Naive thymus-derived CD4-positive, alpha-beta T cell (primary cell): ENCODE data around the gene CLEC4M. TPM values are rescaled to one million over a fixed set of nuclear protein-coding genes. Genes with fewer than 3 reads are reported as not detected.

ENCODE experiments used
- ATAC-seq: fragments of 150-1000 bp; cut with Tn5 transposase; 2 replicates; pipeline ENCODE4 v1.10.0; 2021; ENCODE audit warnings: mild to moderate bottlenecking, moderate library complexity
- CTCF ChIA-PET: fragments of 350-600 bp; sonication (Branson Sonifier 250); formaldehyde crosslinking; loops from one replicate; lab custom pipeline; 2021; ENCODE audit warnings: antibody characterized with exemption; lab: Charles Lee
- POLR2A ChIA-PET: fragments of 350-600 bp; sonication (Branson Sonifier 250); formaldehyde crosslinking; loops from one replicate; lab custom pipeline; 2021; ENCODE audit warnings: antibody characterized with exemption, inconsistent platforms; lab: Charles Lee
- DNase-seq, 9 donors: peaks; one replicate each; pipeline versions ENCODE4 v3.0.0 to v3.0.0-alpha.2; 2020 to 2022; ENCODE audit warnings: mixed read lengths in 1 of 9
- H3K27ac ChIP-seq: one replicate; pipeline ENCODE4 v1.7.0; 2013; ENCODE audit warnings: mild to moderate bottlenecking, low read depth, low read length, moderate library complexity
- H3K27me3 ChIP-seq, 2 donors: one replicate each; pipeline ENCODE4 v1.7.0; 2013; ENCODE audit warnings: low read length in 2 of 2, mild to moderate bottlenecking in 2 of 2, moderate library complexity in 2 of 2; ENCODE audit not compliant: control insufficient read depth in 2 of 2, insufficient read depth in 2 of 2
- H3K36me3 ChIP-seq, 3 experiments: 1 replicate in 2 of 3; 2 replicates in 1 of 3; pipeline ENCODE4 v1.7.0; 2013; ENCODE audit warnings: low read length in 3 of 3, mild to moderate bottlenecking in 3 of 3, moderate library complexity in 1 of 3; ENCODE audit not compliant: insufficient read depth in 3 of 3, control insufficient read depth in 2 of 3
- H3K4me1 ChIP-seq, 2 donors: one replicate each; pipeline ENCODE4 v1.7.0; 2013; ENCODE audit warnings: low read length in 2 of 2, mild to moderate bottlenecking in 2 of 2, moderate library complexity in 1 of 2; ENCODE audit not compliant: control insufficient read depth in 2 of 2, insufficient read depth in 2 of 2
- H3K4me3 ChIP-seq: 2 replicates; pipeline ENCODE4 v1.7.0; 2013; ENCODE audit warnings: mild to moderate bottlenecking, low read length
- H3K9me3 ChIP-seq, 3 experiments: 1 replicate in 2 of 3; 2 replicates in 1 of 3; pipeline ENCODE4 v1.7.0; 2013; ENCODE audit warnings: low read length in 3 of 3; ENCODE audit not compliant: control insufficient read depth in 2 of 3
- H3K27ac Mint-ChIP-seq, 9 donors: one replicate each; pipeline ENCODE4 v1.8.0; 2020 to 2022; ENCODE audit warnings: mixed read lengths in 9 of 9, mild to moderate bottlenecking in 8 of 9, moderate library complexity in 5 of 9, inconsistent platforms in 2 of 9
- H3K27me3 Mint-ChIP-seq, 5 donors: one replicate each; pipeline ENCODE4 v1.8.0; 2021 to 2022; ENCODE audit warnings: mixed read lengths in 5 of 5, mild to moderate bottlenecking in 1 of 5
- H3K36me3 Mint-ChIP-seq, 5 donors: one replicate each; pipeline ENCODE4 v1.8.0; 2020 to 2022; ENCODE audit warnings: mixed read lengths in 5 of 5, mild to moderate bottlenecking in 3 of 5, inconsistent platforms in 1 of 5
- H3K4me1 Mint-ChIP-seq, 7 donors: one replicate each; pipeline ENCODE4 v1.8.0; 2020 to 2022; ENCODE audit warnings: mixed read lengths in 7 of 7, mild to moderate bottlenecking in 3 of 7, inconsistent platforms in 1 of 7
- H3K4me3 Mint-ChIP-seq, 10 donors: one replicate each; pipeline ENCODE4 v1.8.0; 2020 to 2022; ENCODE audit warnings: mild to moderate bottlenecking in 10 of 10, mixed read lengths in 10 of 10, moderate library complexity in 6 of 10, inconsistent platforms in 2 of 10
- H3K9me3 Mint-ChIP-seq, 11 donors: one replicate each; pipeline ENCODE4 v1.8.0; 2020 to 2022; ENCODE audit warnings: mixed read lengths in 11 of 11, mild to moderate bottlenecking in 4 of 11, inconsistent platforms in 1 of 11, moderate library complexity in 1 of 11
- intact Hi-C, 2 donors: fragments of 100-400 bp; cut with micrococcal nuclease; formaldehyde crosslinking; loops; one replicate each; pipeline ENCODE4 v1.15.1; 2023
- polyA plus RNA-seq, 2 donors: library from polyadenylated mRNA; unstranded; fragments of 300-500 nt; fragmentation: Illumina TruSeq; gene quantifications; one replicate each; pipeline ENCODE4 v1.2.3, GENCODE V29; 2021
- total RNA-seq, 6 experiments: library from RNA in 5 of 6; stranded (reverse) in 5 of 6; gene quantifications; 1 replicate in 5 of 6; 2 replicates in 1 of 6; pipeline ENCODE4 v1.2.3 and lab custom pipeline; 2021 to 2026

The CLEC4M gene
- total and polyA plus RNA-seq, 7 experiments from 2014 or later: 0.74 TPM; not detected in 6

DNA sequence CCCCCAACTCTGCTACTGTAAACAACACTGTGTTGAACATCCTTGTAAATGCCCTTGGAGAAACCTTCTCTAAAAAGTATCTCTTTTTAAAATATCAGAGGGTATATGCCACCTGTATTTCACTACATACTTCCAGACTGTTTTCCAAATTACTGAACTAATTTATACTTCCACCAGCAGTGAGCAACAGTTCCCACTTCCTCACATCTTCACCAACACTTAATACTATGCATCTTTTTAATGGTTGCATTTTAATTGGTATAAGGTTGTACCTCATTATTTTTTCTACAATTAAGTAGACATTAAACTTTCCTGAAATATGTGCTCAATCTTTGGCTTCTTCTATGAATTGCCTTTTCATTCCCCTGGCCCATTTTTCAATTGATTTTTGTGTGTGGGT, 21.8 kb downstream of the CLEC4M start:
- H3K27me3 Mint-ChIP-seq: peaks cover 13 to 55% (median 22%) of the 10 kb centered on the region in 5 donors
- Histone ChIP-seq H3K27me3 (peaks cover 3 to 5% of the 10 kb centered on the region in 2 donors), H3K9me3 (no peaks in the 10 kb centered on the region), H3K36me3 (no peaks in the 10 kb centered on the region), H3K4me1 (peaks cover 0 to 12% of the 10 kb centered on the region in 2 donors), H3K27ac (no peak overlapping the region), H3K4me3 (no peak overlapping the region)
- no peak overlapping the region for H3K4me3 Mint-ChIP-seq
- ChIA-PET POLR2A (no interaction called here), CTCF (interaction anchor here (1.0 kb wide), 1 partner anchor 101 kb away, joined by 4 read pairs; no protein-coding TSS in a partner anchor)
- H3K36me3 Mint-ChIP-seq: no peaks in the 10 kb centered on the region
- no peak overlapping the region for H3K27ac Mint-ChIP-seq
- H3K4me1 Mint-ChIP-seq: peaks cover 0 to 15% (median 11%) of the 10 kb centered on the region in 7 donors
- intact Hi-C loops: no loop called here
- DNase-seq (no peak), ATAC-seq (no peak)
- H3K9me3 Mint-ChIP-seq: peaks cover 0 to 12% (median 1%) of the 10 kb centered on the region in 11 donors

DNA sequence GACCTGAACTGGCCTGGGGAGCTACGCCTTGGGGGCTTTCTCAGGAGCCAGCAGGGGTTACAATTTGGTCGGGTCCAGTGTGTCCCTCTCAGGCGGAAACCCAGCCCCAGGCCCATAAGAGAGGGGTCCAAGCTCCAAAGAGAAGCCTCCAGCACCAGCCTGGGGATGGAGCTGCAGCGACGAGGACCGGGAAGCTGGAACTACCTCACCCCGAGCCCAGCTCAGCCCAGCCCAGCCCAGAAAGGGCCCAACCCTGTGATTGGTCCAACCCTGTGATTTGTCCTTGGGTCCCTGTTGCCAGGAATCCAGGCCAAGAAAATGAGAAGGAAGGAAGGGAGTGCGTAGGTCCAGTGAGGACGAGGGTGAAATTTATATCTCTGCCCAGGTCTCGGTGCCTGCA, 24.1 kb downstream of the CLEC4M start:
- Histone ChIP-seq H3K9me3 (no peaks in the 10 kb centered on the region), H3K4me1 (peaks cover 0 to 12% of the 10 kb centered on the region in 2 donors), H3K27ac (no peak overlapping the region), H3K27me3 (peaks cover 3 to 5% of the 10 kb centered on the region in 2 donors), H3K4me3 (no peak overlapping the region), H3K36me3 (no peaks in the 10 kb centered on the region)
- peaks cover 0 to 12% (median 1%) of the 10 kb centered on the region in 11 donors for H3K9me3 Mint-ChIP-seq
- intact Hi-C loops: no loop called here
- ChIA-PET POLR2A (interaction anchor here (0.6 to 0.9 kb wide), 2 partner anchors 24 to 536 kb away, joined by 3 read pairs; partner anchors contain the start of gene CLEC4M), CTCF (interaction anchor here (1.9 kb wide), 1 partner anchor 106 kb away, joined by 5 read pairs; the partner anchor contains the start of gene TRAPPC5)
- ATAC-seq (no peak), DNase-seq (no peak)
- peaks cover 13 to 58% (median 27%) of the 10 kb centered on the region in 5 donors for H3K27me3 Mint-ChIP-seq
- peak overlapping the region in 7 of 10 donors; percentile 8 to 73 (median 42) for H3K4me3 Mint-ChIP-seq
- H3K4me1 Mint-ChIP-seq: peaks cover 0 to 18% (median 11%) of the 10 kb centered on the region in 7 donors
- no peaks in the 10 kb centered on the region for H3K36me3 Mint-ChIP-seq
- no peak overlapping the region for H3K27ac Mint-ChIP-seq

DNA sequence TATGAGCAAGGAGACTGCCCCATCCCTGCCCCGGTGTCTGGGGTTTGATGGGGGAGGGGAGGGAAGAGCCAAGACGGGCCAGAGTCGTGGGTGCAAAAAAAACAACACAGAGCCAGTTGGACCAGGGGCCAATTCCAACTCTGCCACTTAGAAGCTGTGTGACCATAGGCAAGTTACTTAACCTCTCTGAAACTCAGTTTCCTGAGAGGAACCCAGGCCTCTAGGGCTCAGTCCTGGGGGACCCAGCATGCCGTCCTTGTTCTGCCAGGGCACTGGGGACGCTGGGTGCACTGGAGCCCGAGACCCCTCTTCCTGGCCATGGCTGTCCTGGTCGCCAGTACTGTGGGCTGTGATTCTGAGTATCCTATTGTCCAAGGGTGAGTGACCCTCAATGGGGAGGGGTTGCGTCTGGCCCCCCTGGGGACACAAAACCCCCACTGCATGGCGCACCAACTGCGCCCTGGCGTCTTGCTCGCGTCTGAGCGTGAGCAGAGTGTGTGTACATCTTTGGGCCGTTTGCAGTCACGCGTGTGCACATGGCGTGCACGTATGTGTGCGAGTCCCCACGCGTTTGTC, 24.6 kb downstream of the CLEC4M start:
- H3K9me3 ChIP-seq: no peaks in the 10 kb centered on the region
- ChIA-PET CTCF (interaction anchor here (1.9 kb wide), 1 partner anchor 107 kb away, joined by 5 read pairs; the partner anchor contains the start of gene TRAPPC5), POLR2A (interaction anchor here (0.6 to 0.9 kb wide), 3 partner anchors 25 to 536 kb away, joined by 3 read pairs; partner anchors contain the start of gene CLEC4M)
- intact Hi-C loops: no loop called here
- DNase-seq (no peak), ATAC-seq (no peak)
- H3K36me3 ChIP-seq: no peaks in the 10 kb centered on the region
- no peak overlapping the region for H3K4me3 ChIP-seq
- peak overlapping the region in 8 of 10 donors; percentile 16 to 84 (median 44) for H3K4me3 Mint-ChIP-seq
- no peaks in the 10 kb centered on the region for H3K36me3 Mint-ChIP-seq
- H3K27ac ChIP-seq: no peak overlapping the region
- H3K27me3 ChIP-seq: peaks cover 3 to 5% of the 10 kb centered on the region in 2 donors
- peaks cover 0 to 12% (median 1%) of the 10 kb centered on the region in 11 donors for H3K9me3 Mint-ChIP-seq
- peaks cover 13 to 62% (median 27%) of the 10 kb centered on the region in 5 donors for H3K27me3 Mint-ChIP-seq
- H3K27ac Mint-ChIP-seq: no peak overlapping the region
- peaks cover 0 to 12% of the 10 kb centered on the region in 2 donors for H3K4me1 ChIP-seq
- peaks cover 0 to 18% (median 11%) of the 10 kb centered on the region in 7 donors for H3K4me1 Mint-ChIP-seq

DNA sequence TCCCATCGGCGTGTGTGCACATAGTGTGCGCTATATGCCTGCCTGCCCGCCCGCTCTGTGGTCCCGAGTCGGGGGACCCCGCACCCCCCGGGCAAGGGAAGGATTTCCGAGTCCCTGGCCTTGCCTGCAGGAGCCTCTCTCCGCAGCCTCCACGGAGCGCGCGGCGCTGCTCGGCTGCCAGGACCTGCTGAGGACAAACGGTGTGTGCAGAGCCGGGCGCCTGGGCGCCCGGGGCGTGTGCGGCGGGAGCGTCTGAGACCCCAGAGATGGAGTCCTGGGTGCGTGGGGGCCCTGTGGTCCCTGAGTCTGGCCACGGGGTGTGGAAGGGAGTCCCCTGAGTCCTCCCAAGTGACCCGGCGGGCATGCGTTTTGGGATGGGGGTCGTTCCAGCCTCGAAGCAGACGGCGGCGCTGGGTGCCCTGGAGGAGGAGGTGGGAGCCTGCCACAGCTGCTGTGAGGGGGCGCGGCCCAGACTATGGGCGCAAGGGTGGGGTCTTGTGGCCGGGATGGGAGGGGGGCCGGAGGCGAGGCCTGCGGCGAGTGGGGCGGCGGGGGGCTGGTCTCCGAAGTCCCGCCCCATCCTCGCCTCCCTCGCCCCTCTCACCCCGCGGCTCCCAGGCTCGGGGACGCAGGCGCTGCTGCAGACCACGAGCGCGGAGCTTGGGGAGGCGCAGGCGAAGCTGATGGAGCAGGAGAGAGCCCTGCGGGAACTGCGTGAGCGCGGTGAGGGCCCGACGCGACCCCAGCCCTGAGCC, 25.3 kb downstream of the CLEC4M start:
- no peaks in the 10 kb centered on the region for H3K9me3 ChIP-seq
- POLR2A ChIA-PET: interaction anchor here (0.6 kb wide), 1 partner anchor 530 kb away, joined by 3 read pairs; no protein-coding TSS in a partner anchor
- ATAC-seq (no peak), DNase-seq (peak in 1 of 9 donors; percentile 22)
- no peak overlapping the region for H3K4me3 ChIP-seq
- no peak overlapping the region for H3K27ac Mint-ChIP-seq
- intact Hi-C loops: no loop called here
- peaks cover 9 to 59% (median 27%) of the 10 kb centered on the region in 5 donors for H3K27me3 Mint-ChIP-seq
- peaks cover 0 to 18% (median 11%) of the 10 kb centered on the region in 7 donors for H3K4me1 Mint-ChIP-seq
- H3K27me3 ChIP-seq: peaks cover 3 to 5% of the 10 kb centered on the region in 2 donors
- H3K4me3 Mint-ChIP-seq: peak overlapping the region in 6 of 10 donors; percentile 12 to 84 (median 68)
- H3K36me3 ChIP-seq: no peaks in the 10 kb centered on the region
- H3K4me1 ChIP-seq: peaks cover 0 to 12% of the 10 kb centered on the region in 2 donors
- H3K27ac ChIP-seq: no peak overlapping the region
- CTCF ChIA-PET: no interaction called here
- H3K36me3 Mint-ChIP-seq: no peaks in the 10 kb centered on the region
- peaks cover 0 to 12% (median 1%) of the 10 kb centered on the region in 11 donors for H3K9me3 Mint-ChIP-seq

- H3K27ac Mint-ChIP-seq: no peak overlapping the region
- peak overlapping the region; percentile 44 for H3K4me3 ChIP-seq
- H3K4me3 Mint-ChIP-seq: peak overlapping the region in 8 of 10 donors; percentile 25 to 87 (median 68)
- H3K4me1 ChIP-seq: peaks cover 0 to 12% of the 10 kb centered on the region in 2 donors
- no peaks in the 10 kb centered on the region for H3K9me3 ChIP-seq
- H3K27me3 ChIP-seq: peaks cover 3 to 5% of the 10 kb centered on the region in 2 donors
- ChIA-PET CTCF (no interaction called here), POLR2A (interaction anchor here (0.6 kb wide), 1 partner anchor 332 kb away, joined by 3 read pairs; no protein-coding TSS in a partner anchor)
- ATAC-seq (no peak), DNase-seq (no peak)
- intact Hi-C loops: no loop called here
- H3K36me3 Mint-ChIP-seq: no peaks in the 10 kb centered on the region
- no peaks in the 10 kb centered on the region for H3K36me3 ChIP-seq
- H3K9me3 Mint-ChIP-seq: peaks cover 0 to 10% (median 0%) of the 10 kb centered on the region in 11 donors
- peaks cover 0 to 18% (median 11%) of the 10 kb centered on the region in 7 donors for H3K4me1 Mint-ChIP-seq
- peaks cover 6 to 54% (median 24%) of the 10 kb centered on the region in 5 donors for H3K27me3 Mint-ChIP-seq
- H3K27ac ChIP-seq: no peak overlapping the region
Measured at GRCh38 chr19:7788933-7789323, 25.9 kb downstream of the CLEC4M start.

GRCh38 chr19:7789447-7789846, 26.4 kb downstream of the CLEC4M start:
- H3K4me1 Mint-ChIP-seq: peaks cover 0 to 18% (median 11%) of the 10 kb centered on the region in 7 donors
- intact Hi-C loops: no loop called here
- H3K4me3 Mint-ChIP-seq: peak overlapping the region in 9 of 10 donors; percentile 62 to 87 (median 75)

More at GRCh38 chr19:7789447-7789846, 26.4 kb downstream of the CLEC4M start:
- H3K27me3 ChIP-seq: peaks cover 0 to 5% of the 10 kb centered on the region in 2 donors
- no peak overlapping the region for H3K27ac ChIP-seq
- H3K27ac Mint-ChIP-seq: no peak overlapping the region
- no peaks in the 10 kb centered on the region for H3K9me3 ChIP-seq
- peak overlapping the region; percentile 44 for H3K4me3 ChIP-seq
- ChIA-PET POLR2A (interaction anchor here (0.6 to 0.9 kb wide), 2 partner anchors 8 to 332 kb away, joined by 3 to 4 read pairs; no protein-coding TSS in a partner anchor), CTCF (no interaction called here)
- DNase-seq: peak in 8 of 9 donors; percentile 33 to 63 (median 48)
- H3K4me1 ChIP-seq: peaks cover 0 to 12% of the 10 kb centered on the region in 2 donors
- peaks cover 0 to 10% (median 0%) of the 10 kb centered on the region in 11 donors for H3K9me3 Mint-ChIP-seq
- H3K36me3 Mint-ChIP-seq: no peaks in the 10 kb centered on the region
- ATAC-seq: peak; percentile 76
- peaks cover 5 to 51% (median 21%) of the 10 kb centered on the region in 5 donors for H3K27me3 Mint-ChIP-seq
- no peaks in the 10 kb centered on the region for H3K36me3 ChIP-seq
